ENCODE measurements around the gene INPPL1. TPM values are rescaled to one million over a fixed set of nuclear protein-coding genes. Genes with fewer than 3 reads are reported as not detected.

The INPPL1 gene
- total RNA-seq, 2 experiments from 2014 or later, result 103 to 195 TPM

GRCh38 chr11:72209101-72209500 lies 15.5 kb upstream of the INPPL1 start:
- no TSS peak for BruUV-seq (replicated peaks)
- POLR2A ChIA-PET, result no interaction called here
- no peak overlapping the region for H3K4me2 ChIP-seq (ENCODE audit: low read length)
- no peak for DNase-seq (ENCODE audit: low spot score)
- peaks cover 6% of the 10 kb centered on the region for H3K4me1 ChIP-seq (ENCODE audit: insufficient read depth, low read length, poor library complexity, severe bottlenecking)
- no peaks in the 10 kb centered on the region for H3K9me2 ChIP-seq (ENCODE audit: insufficient read depth, low read length)
- TF ChIP-seq EZH2phosphoT487 (IDR thresholded peaks at IDR 0.05; ENCODE audit: borderline replicate concordance, low read depth, low read length), result no peak
- TF ChIP-seq, protein P1, sequence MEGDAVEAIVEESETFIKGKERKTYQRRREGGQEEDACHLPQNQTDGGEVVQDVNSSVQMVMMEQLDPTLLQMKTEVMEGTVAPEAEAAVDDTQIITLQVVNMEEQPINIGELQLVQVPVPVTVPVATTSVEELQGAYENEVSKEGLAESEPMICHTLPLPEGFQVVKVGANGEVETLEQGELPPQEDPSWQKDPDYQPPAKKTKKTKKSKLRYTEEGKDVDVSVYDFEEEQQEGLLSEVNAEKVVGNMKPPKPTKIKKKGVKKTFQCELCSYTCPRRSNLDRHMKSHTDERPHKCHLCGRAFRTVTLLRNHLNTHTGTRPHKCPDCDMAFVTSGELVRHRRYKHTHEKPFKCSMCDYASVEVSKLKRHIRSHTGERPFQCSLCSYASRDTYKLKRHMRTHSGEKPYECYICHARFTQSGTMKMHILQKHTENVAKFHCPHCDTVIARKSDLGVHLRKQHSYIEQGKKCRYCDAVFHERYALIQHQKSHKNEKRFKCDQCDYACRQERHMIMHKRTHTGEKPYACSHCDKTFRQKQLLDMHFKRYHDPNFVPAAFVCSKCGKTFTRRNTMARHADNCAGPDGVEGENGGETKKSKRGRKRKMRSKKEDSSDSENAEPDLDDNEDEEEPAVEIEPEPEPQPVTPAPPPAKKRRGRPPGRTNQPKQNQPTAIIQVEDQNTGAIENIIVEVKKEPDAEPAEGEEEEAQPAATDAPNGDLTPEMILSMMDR (conservative IDR thresholded peaks at IDR 0.05; ENCODE audit: low read length), result no peak
- CTCF ChIA-PET (ENCODE audit: unreplicated experiment), result no interaction called here
- no peaks in the 10 kb centered on the region for H3K79me2 ChIP-seq (ENCODE audit: insufficient read depth, low read depth, low read length)
- H3K27ac ChIP-seq (ENCODE audit: low read depth, low read length, poor library complexity, severe bottlenecking), result no peak overlapping the region
- no peaks in the 10 kb centered on the region for H3K36me3 ChIP-seq (ENCODE audit: insufficient read depth, low read length)
- no peak overlapping the region for H3K4me3 ChIP-seq (ENCODE audit: low read depth, low read length, poor library complexity, severe bottlenecking)
- H3K9me3 ChIP-seq (ENCODE audit: low read length), result peaks cover 15% of the 10 kb centered on the region; the same call in 1 of the 2 replicates
- H4K20me1 ChIP-seq (ENCODE audit: insufficient read depth, low read length), result no peaks in the 10 kb centered on the region
- no peak overlapping the region for H2AFZ ChIP-seq (ENCODE audit: low read length)
- intact Hi-C loops (cut with micrococcal nuclease; ENCODE audit: unreplicated experiment), result no loop called here

GRCh38 chr11:72216638-72217037 lies 7.9 kb upstream of the INPPL1 start, which contains the start of gene FOLR2:
TSS of gene FOLR2 (plus strand) at chr11:72216794. CDS start at chr11:72218585, 1,791 bp downstream.
- ChIA-PET CTCF (ENCODE audit: unreplicated experiment) (interaction anchor here (0.5 kb wide), 1 partner anchor 18 kb away, joined by 3 read pairs; no protein-coding TSS in a partner anchor), POLR2A (no interaction called here)
- Histone ChIP-seq H3K36me3 (ENCODE audit: insufficient read depth, low read length) (no peaks in the 10 kb centered on the region), H3K9me3 (ENCODE audit: low read length) (0 out of 2 replicates have a peak, but pooled peaks cover 6% of the 10 kb centered on the region), H3K79me2 (ENCODE audit: insufficient read depth, low read depth, low read length) (peaks cover 2% of the 10 kb centered on the region; the same call in 1 of the 2 replicates), H2AFZ (ENCODE audit: low read length) (no peak within 1 kb of the TSS), H3K4me1 (ENCODE audit: insufficient read depth, low read length, poor library complexity, severe bottlenecking) (peaks cover 20% of the 10 kb centered on the region), H3K4me3 (ENCODE audit: low read depth, low read length, poor library complexity, severe bottlenecking) (no peak within 1 kb of the TSS), H3K4me2 (ENCODE audit: low read length) (no peak within 1 kb of the TSS), H3K9me2 (ENCODE audit: insufficient read depth, low read length) (no peaks in the 10 kb centered on the region), H4K20me1 (ENCODE audit: insufficient read depth, low read length) (no peaks in the 10 kb centered on the region), H3K27ac (ENCODE audit: low read depth, low read length, poor library complexity, severe bottlenecking) (no peak within 1 kb of the TSS)
- TF ChIP-seq, protein P1 (conservative IDR thresholded peaks at IDR 0.05; ENCODE audit: low read length), result no peak
- no peak for TF ChIP-seq EZH2phosphoT487 (IDR thresholded peaks at IDR 0.05; ENCODE audit: borderline replicate concordance, low read depth, low read length)
- BruUV-seq (replicated peaks), result no TSS peak
- DNase-seq (ENCODE audit: low spot score), result no peak
- intact Hi-C loops (cut with micrococcal nuclease; ENCODE audit: unreplicated experiment), result no loop called here

DNA sequence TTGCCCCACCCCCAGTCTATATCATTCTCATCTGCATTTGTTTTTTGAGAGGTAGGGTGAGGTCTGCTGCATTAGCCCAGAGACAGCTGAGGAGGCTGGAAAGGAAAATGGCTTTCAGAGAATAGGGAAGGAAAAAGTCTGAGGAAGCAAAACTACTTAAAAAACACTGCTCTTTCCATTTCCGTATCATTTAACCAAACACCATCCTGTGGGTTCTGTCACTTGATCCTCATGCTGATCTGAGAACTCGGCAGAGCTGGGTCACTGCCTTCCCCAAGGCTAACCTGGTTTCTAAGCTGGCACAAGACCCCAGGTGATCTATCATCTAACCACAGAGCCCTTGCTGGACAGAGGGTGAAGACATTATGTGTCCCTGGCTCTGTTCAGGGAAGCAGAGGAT lies 6.7 kb upstream of the INPPL1 start:
- POLR2A ChIA-PET, result no interaction called here
- Histone ChIP-seq H3K4me1 (ENCODE audit: insufficient read depth, low read length, poor library complexity, severe bottlenecking) (peaks cover 32% of the 10 kb centered on the region), H4K20me1 (ENCODE audit: insufficient read depth, low read length) (no peaks in the 10 kb centered on the region), H2AFZ (ENCODE audit: low read length) (no peak overlapping the region), H3K27ac (ENCODE audit: low read depth, low read length, poor library complexity, severe bottlenecking) (no peak overlapping the region), H3K79me2 (ENCODE audit: insufficient read depth, low read depth, low read length) (peaks cover 10% of the 10 kb centered on the region; the same call in 1 of the 2 replicates), H3K36me3 (ENCODE audit: insufficient read depth, low read length) (no peaks in the 10 kb centered on the region), H3K9me3 (ENCODE audit: low read length) (0 out of 2 replicates have a peak, but pooled peaks cover 6% of the 10 kb centered on the region), H3K9me2 (ENCODE audit: insufficient read depth, low read length) (no peaks in the 10 kb centered on the region), H3K4me3 (ENCODE audit: low read depth, low read length, poor library complexity, severe bottlenecking) (no peak overlapping the region), H3K4me2 (ENCODE audit: low read length) (no peak overlapping the region)
- DNase-seq (ENCODE audit: low spot score), result no peak
- intact Hi-C loops (cut with micrococcal nuclease; ENCODE audit: unreplicated experiment), result no loop called here
- CTCF ChIA-PET (ENCODE audit: unreplicated experiment), result no interaction called here
- no peak for TF ChIP-seq EZH2phosphoT487 (IDR thresholded peaks at IDR 0.05; ENCODE audit: borderline replicate concordance, low read depth, low read length)
- TF ChIP-seq, protein P1 (conservative IDR thresholded peaks at IDR 0.05; ENCODE audit: low read length), result no peak
- no TSS peak for BruUV-seq (replicated peaks)
